Measurements from ENCODE around the gene LIPA.
A peak's percentile ranks its signal among the peaks of the same experiment; 100 is the strongest.

The LIPA gene

DNA sequence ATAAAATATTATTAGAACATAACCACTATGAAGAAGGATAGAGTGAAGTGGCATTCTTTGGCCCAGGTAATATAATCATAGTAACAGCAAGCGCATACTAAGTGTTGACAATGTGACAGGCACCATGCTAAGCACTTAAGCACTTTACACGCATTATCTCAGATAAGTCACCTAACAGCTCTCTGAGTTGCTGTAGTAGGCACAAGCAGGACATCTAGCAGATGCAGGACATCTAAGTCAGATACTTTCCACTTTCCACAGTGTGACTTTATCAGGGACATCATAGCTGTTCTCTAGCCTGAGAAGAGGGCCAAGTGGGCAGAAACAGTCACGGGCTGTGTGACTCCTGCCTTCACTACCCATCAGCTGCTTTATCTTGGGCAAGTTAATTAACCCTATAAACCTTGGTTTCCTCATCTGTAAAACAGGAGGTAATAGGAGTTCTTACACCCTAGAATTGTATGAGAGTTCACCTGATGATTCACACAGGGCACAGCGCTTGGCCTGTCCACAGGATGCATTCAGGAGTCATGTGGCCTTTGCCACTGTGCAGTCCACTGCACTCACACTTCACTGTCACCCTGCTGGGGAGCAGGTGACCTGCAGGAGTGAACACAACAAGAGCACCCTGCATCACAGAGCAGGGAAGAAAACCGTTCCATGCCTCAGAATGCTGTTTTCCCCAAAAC lies 12.5 kb downstream of the LIPA start:
- DNase-seq (ENCODE audit: low read depth): no peak

DNA sequence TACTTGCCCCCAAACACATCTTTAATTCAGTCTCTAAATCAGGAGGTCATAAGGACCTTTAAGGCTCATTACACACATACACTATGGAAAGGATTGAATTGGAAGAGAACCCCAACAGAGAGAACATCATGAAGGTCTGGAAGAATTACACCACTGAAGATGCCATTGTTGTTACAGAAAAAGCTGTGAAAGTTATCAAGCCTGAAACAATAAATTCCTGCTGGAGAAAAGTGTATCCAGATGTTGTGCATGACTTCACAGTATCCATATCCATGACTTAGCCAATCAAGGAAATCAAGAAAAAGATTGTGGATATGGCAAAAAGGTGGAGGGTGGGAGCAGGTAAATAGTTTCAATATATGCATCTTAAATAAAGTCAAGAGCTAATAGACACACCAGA lies 13.7 kb downstream of the LIPA start:
- no peak for DNase-seq (ENCODE audit: low read depth)

DNA sequence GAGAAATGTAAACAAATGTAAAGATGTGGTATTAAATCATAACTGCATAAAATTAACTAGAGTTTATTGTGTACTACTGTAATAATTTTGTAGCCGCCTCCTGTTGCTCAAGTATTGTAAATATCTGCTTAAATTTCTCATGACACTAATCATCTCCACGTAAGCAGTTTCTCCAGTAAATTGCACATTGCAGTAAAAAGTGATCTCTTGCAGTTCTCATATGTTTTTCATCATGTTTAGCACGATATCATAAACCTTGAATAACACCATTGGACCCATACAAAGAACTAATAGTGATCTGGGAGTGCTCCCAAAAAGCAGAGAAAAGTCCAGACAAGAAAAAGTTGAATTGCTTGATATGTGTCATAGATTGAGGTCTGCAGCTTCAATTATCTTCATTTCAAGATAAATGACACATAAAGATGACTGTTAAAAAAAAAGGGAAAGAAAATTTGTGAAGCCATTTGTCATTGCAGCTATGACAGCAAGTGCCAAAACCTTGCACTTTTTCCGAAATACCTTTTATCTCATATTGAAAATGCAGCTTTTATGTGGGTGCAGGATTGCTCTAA lies 15.3 kb downstream of the LIPA start:
- no peak for DNase-seq (ENCODE audit: low read depth)

DNA sequence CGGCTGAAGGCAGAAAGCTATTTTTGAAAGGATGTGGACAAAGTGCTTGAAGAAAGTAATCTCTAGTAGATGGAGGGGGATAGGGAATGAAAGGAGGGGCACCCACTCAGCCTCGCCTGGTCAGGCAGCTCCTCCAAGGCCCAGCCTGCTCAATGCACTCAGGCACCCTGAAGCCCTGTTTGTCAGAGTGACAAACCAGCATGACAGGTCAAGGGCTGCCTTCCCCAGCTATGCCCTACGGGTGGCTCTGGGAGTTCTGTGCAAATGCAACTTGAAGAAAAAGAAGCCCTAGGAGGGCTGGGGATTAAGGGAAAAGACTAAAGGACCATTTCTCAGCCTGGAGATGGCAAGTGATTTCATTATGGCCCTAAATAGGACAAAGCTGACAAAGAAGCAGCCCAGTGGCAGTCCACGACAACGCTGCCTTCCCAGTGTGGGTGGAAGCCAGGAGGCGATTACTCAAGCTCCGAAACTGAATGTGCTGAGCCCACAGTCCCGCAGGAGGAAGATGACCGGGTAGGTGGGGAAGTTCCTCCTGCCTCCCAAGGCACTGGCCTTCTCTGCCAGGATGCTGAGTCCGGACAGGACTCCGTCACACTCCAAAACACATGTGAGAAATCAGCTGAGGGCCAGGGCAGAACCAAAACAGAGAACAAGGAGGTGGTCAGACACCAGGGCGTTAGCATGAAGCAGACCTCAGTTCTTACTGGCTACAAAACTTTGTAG lies 16.3 kb downstream of the LIPA start:
- DNase-seq (ENCODE audit: low read depth): no peak

DNA sequence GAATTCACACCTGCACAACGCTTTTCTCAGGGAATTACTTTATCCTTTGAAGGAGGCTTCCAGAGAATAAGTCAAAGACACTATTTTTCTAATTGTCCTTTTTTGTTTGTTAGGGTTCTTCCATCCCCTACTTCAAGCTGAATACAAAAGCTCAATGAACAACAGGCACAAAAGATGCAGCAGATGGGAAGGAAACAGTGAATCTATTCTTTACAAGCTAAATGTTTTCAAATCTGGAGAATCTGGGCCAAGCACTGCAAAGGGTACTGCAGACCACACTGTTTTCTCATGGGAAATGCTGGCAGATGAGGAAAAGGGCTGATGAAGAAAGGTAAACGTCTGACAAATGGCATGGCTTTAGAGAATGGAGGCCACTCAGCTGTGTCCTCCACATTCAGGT lies 18.5 kb downstream of the LIPA start:
- DNase-seq (ENCODE audit: low read depth): no peak

DNA sequence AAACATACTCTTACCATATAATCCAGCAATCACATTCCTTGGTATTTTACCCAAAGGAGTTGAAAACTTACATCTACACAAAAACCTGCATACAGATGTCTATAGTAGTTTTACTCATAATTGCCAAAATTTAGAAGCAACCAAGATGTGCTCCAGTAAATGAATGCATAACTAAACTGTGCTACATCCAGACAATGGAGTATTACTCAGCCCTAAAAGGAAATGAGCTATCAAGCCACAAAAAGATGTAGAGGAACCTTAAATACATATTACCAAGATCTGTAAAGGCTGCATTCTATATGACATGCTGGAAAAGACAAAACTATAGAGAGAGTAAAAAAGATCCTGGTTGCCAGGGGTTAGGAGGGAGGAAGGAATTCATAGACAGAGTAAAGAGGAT lies 22.6 kb downstream of the LIPA start:
- no peak for DNase-seq (ENCODE audit: low read depth)

DNA sequence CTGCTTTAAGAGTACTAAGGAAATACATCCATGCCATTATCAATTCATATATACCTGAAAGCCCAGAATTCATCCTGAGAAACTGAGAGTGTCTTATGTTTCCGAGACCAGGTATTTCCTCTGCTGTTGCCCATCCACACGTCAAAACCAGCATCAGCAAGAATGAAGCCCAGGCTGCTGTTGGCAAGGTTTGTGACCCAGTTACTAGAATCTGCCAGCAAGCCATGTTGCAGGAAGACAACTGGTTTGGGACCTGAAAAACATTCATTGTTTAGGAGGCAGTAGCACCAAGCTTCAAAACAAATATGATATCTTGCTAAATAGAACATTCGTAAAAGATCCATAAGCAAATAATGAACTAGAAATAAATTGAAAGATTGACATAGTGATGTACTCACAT lies 23.4 kb downstream of the LIPA start:
- DNase-seq (ENCODE audit: low read depth): no peak

DNA sequence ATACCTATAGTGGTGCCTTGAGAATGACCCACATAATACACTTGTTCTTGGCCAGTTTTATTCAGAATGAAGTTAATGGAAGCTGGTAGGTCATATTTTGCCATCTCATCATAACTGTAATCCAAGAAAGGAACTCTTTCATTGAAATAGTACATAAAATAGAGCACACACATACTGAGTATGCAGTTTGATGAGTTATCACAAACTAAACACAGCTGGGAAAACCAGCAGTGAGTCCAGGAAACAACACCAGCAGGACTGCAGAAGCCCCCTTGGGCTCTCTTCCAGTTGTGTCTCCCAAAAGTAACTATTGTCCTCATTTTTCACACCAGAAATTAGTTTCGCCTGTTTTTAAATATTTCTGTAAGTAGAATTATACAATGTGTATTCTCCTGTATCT lies 24.7 kb downstream of the LIPA start:
- no peak for DNase-seq (ENCODE audit: low read depth)

DNA sequence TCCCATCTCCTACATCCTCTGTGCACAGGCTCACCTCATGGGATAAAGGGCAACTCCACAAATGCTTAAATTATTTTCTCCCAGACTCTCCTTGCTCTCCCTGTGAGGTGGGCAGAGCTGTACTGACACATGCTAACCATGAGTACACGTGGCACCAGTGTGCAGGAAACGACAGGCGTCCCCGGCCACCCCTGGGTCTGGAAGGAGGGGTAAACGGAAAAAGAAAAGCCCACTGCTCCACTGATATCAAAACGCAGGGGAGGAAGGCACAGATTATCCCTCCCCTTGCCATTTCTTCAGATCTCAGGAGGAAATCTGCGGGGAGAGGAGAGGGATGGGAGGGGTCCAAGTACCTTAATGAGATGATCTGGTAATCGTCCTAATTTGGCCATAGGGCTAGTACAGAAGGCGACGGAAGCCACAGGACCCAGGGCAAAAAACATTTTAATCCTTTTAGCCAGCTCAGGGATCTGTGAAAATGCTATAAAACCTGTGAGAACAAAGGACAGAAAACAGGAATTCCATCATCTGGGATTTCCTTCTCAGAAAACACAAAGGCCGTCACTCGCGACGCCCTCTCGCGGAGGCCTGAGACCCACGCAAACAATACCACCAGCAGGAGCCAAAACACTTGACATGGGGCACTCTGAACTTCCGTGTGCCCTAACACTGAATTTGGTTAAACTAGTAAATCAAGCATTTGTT lies 26.7 kb downstream of the LIPA start:
- DNase-seq (ENCODE audit: low read depth): no peak

DNA sequence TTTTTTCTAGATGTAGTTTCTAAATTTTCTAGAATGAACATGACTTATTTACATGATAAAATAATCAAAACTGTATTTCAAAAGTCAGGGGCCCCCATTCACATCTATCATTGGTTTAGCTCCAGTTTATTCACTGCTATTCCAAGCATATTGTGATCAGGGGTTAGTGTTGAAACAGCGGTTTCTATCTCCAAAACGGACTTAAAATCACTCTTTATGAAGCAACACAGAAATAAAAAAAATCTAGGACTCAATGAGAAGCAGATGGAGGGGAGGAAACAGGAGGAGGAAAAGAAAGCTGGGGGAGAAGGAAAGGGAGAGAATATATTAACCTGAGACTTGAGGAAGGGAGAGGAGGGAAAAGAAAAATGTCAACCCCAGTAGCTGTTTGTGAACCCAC lies 29.7 kb downstream of the LIPA start:
- DNase-seq (ENCODE audit: low read depth): no peak

DNA sequence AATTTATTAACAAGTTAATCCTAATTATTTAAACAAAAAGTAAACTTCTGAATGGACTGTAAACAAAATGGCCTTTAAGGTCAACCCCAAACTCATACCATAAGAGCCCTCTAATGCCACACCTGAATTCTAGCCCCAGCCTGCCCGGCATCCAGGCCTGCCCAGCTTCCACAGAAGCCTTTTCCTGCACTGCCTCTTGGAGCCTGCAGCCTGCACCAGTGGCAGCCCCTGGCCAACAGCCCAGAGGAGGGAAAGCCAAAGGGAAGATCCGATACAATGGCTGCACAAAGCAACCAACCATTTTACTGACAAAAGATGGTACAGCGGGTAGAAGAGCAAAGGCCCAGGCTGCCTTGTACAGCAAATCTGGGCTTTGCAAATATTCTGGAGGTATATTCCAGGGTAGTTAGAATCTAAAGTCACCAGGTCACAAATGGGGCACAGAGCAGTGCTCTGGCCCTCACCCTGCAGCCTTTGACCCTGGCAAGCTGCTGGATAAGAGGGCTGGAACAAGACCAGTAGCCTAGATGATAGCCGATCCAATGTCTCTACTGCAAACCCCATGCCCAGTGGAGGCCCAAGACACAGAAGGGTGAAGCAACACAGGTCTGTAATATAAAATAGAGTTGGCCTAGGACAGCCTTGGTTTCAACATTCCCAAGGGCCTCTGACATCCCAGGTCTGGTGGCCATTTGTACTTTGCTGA lies 31.9 kb downstream of the LIPA start:
- DNase-seq (ENCODE audit: low read depth): no peak

DNA sequence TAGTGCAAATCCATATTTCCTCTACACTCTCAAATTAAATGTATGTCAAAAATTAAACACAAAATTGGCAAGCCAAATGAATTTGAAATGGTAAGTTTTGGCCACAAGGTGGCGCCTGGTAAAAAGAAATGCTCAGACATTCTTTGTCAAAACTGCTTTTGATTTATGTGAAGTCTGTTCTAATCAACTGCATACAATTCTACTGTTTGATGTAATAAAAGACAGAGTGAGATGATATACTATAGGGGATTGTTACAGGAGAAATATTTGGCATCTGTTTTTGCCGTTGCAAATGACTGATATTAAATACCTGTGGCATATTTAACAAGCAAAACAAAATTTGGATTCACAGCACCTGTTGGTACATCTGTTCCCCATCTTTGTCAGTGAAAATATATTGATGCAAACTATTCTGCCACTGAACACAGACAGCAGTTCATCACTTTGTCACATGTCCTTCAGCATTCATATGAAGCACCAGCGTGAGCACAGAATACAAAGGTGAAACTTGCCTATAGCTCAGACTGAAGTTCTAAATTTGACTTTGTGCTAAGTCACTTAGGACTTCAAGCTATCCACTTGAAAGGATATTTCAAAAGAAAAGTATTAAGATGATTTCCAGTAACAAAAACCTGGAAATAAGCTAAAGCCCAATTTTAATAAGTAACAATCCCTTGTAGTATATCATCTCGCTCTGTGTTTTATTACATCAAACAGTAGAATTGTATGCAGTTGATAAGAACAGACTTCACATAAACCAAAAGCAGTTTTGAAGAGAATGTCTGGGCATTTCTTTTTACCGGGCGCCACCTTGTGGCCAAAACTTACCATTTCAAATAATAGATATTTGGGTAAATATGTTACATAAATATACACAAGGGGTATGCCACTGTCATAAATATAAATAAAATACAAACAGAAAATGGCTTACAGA lies 34.3 kb downstream of the LIPA start:
- peak; percentile 55 for DNase-seq (ENCODE audit: low read depth)

DNA sequence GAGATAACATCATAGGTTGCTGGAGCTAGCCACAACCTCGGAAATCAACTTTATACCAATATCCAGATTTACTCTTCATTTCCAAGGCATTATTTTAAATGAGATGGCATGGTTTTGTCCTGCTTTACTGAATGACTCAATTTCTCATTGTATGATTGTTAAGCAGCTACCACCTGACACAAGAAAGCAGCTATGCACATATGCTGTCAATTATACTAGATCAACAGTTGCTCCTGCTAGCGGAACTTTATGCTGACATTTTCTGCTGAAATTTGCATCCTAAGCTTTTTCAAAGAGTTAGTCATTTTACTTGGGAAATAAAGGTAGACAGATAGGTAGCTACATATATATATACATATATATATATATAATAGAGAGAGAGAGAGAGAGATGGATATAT lies 35.5 kb downstream of the LIPA start:
- no peak for DNase-seq (ENCODE audit: low read depth)

DNA sequence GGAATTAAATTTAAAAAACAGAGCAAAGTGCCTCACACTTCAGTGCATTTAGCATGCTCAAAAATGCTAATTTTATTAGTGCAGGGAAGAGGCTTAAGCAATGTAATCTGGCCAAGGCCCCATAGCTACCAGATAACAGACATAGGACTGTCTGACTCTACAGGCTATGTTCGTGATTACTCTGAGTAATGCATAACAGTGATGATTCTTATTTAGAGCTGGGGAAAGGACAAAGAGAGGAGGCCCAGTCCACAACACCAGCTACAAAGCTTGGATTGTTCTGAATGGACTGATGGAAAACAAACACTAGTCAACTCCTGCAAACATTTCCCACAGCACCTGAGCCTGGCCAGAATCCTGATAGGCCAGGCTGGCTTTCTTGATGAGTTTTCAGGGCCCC lies 36.1 kb downstream of the LIPA start:
- DNase-seq (ENCODE audit: low read depth): no peak

DNA sequence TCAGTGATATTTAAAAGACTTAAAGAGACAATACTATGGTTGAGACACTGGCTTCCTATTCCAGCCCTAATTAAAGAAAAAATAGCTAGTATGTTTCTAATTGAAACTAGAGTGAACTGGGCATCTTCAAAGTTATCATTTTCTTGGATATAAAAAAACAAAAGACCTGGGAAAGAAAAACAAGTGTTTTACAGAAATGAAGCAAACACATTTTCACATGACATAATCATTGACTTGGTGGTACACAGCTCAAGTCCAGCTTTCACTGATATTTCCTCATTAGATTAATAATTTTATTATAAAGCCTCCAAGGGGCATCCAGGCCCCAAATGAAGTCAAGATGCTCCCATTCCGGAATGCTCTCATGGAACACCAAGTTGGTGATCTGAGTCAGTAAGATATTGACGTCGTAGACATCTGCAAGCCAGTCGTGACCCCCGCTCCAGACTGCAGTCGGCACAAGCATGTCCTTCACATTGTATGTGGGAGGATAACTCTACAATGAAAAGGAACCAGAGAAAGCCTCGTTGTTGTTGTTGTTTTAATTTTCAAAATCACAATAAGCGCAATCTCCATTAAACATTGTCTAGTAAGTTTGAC lies 36.9 kb downstream of the LIPA start:
- DNase-seq (ENCODE audit: low read depth): no peak

DNA sequence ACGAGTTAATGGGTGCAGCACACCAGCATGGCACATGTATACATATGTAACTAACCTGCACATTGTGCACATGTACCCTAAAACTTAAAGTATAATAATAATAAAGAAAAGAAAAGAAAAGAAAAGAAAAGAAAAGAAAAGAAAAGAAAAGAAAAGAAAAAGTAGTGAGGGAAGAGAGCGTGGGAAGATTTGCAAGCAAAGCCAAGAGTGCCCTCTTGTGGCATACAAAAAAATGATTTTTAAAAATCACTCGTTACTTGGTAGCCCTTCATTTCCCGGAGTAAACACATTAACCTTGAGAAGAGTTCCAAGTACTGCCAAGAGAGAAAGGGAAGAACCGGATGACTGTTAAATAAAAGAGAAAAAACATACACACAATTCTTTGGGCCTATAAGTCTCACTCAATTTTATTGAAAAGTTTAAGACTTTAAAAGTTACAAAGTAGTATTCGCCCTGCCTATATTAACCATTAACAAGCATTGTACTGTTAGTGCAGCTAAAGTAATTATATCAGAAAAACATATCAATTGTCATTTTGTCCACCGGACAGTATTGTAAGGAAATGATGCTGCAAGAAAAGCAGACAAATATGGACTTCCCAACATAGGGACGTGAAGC lies 38.3 kb downstream of the LIPA start:
- DNase-seq (ENCODE audit: low read depth): no peak

DNA sequence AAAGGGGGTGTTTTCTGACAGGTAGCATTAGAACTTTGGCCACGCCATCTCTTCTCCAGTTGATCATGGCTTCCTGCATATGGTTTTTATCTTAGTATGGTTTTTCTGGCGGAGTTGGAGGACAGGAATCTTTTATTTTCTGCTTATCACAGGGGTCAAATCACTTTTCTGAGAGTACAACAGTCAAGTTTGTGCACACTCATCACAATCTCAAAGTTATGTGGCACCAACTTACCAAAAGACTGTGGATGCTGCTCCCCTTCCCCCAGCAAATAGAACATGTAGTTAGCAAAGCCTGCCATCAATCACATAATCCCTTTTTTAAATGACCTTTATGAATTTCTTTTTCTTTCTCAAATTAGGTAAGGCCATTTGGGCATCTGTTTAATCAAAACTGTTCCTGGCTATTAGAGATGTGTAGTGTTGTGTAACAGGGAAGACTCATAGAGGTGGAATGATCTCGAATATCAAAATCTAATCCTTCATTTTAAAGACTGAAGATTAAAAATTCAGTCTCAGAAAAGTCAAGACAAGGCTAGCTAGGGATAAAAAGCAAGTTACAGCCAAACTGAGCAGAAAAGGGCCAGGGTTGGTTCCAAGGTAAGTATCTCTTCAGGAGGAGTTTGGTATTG lies 40.7 kb downstream of the LIPA start:
- DNase-seq (ENCODE audit: low read depth): no peak

DNA sequence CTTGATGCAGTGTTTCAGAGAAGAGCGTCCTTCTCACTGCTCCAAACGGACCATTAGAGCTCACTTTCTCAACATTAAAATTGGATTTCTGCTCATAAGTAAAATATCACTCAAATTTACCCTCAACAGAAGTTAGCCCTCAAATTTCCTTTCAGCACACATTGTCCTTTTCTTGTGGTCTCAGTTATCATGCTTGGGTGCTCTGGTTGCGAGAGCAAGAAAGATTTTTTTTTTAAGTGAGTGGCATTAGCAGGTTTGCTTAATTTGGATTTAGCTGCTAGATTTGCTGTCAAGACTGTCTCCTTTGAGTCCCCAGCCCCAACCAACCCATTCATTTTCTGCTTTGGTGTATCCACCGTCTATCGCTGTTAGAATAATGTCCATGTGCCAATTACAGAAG lies 41.9 kb downstream of the LIPA start:
- DNase-seq (ENCODE audit: low read depth): no peak

DNA sequence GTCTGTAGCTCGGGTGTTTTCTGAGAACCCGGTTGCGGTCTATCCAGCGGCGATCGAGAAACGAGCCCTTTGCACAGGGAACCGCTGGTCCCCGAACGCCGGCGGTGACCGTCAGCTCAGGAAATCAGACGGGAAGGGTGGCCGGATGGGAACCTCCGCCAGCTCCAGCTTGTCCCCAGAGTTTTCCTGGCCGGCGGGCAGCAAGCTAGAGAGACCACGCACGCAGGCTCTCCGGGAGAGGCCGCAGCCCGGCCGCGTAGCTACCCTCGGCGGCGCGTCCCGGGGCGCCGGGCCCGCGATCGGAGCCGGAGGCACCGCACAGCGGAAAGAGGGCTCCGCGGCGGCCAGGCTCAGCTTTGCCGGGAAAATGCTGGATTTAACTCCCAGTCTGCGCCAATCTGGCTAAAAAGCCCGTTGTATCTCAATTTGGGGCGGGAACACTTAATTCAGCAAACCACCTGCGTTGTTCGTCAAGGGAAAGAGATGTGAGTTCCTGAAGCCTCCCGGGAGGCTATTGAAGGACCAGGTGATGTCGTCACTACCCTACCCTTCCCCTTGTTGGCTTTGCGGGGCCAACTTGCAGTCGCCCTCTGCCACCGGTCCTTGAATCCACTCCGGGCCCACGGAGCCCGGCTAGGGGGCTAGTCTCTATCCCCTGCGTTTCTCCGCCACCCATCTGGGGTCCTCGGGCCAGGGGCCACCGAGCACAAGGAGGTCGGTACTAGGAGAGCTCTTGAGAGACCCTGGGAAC lies 43.6 kb downstream of the LIPA start:
- DNase-seq (ENCODE audit: low read depth): peak; percentile 1
